GM19035 (cell line): ENCODE data around the gene OXSR1.
A peak's percentile ranks its signal among the peaks of the same experiment; 100 is the strongest.

Experiments used
- ATAC-seq: cut with Tn5 transposase; IDR thresholded peaks from one replicate; pipeline ENCODE4 v1.9.1; 2021; ENCODE audit not compliant: unreplicated experiment

OXSR1 gene

DNA sequence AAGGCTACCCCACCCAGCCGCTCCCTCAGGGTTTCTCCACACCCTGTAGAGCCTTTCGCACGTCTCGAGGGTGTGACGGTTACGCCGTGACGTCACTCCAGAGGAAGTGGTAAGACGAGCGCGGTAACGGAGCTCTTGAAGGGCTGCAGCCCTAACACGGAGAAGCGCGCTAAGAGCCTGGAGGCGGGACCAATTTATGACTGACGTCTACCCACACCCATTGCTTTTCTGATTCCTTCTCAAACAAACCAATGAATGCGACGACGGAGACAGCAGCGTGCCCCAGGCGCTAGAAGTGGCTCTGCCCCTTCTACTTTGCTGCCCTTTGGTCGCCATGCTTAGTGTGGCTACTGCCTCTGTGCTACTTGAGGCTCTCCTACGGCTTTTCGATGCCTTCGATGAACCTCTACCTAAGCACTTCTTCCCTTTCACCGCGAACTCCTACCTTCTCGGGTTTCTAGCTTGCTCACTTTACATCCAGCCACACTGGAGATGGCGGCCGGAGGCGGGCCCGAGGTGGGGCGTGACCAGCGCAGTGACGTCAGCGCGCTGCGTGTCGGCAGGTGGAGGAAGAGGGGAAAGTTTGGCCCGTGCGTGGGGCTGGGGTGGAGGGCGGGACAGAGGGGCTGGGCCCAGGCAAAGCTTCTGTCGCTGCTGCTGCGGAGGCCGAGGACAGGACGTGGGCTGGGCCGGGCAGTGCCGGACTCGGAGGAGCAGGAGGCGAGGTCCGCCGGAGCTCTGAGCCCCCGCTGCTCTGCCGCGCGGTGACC is at the start of gene OXSR1:
Gene OXSR1, plus strand, starts transcription at position 586 of the 770 bp plus-strand sequence. CDS start 340 bp downstream, outside the sequence.
- peak; percentile 88 for ATAC-seq

DNA sequence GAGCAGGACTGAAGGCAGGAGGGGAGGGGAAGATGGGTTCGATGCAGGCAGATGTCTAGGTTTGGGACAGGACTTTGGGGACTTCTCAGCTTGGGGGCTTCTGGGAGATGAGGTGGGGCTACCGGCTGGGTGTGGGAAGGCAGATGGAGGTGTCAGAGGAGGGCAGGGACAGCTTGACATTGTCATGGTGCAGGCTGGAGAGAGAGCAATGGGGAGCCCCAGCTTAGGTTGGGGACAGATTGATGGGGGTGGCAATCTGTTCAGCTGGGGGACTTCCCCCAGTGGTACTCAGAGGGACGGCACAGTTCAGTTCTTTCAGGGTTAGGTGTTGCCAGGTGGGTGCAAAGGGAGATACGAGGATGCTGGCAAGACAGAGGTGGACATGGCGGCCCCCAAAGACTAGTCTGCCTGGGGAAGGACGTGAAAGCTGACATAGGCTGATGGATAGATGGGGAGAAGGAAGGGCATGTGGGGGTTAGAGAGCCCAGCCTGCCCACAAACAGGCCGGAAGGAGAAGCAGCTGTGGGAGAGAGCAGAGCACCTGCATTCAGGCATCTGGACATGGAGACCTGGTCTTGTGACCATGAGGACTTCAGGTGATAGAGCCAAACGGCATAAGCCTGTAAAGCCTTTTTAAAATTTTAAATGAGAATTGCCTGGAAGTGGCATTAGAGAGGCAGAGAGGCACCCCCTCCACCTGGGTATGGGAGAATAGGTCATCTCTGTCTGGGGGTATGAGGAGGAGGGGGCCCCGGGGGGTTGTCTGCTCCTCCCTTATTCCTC is 49.5 kb upstream of the OXSR1 start:
- ATAC-seq, result no peak

DNA sequence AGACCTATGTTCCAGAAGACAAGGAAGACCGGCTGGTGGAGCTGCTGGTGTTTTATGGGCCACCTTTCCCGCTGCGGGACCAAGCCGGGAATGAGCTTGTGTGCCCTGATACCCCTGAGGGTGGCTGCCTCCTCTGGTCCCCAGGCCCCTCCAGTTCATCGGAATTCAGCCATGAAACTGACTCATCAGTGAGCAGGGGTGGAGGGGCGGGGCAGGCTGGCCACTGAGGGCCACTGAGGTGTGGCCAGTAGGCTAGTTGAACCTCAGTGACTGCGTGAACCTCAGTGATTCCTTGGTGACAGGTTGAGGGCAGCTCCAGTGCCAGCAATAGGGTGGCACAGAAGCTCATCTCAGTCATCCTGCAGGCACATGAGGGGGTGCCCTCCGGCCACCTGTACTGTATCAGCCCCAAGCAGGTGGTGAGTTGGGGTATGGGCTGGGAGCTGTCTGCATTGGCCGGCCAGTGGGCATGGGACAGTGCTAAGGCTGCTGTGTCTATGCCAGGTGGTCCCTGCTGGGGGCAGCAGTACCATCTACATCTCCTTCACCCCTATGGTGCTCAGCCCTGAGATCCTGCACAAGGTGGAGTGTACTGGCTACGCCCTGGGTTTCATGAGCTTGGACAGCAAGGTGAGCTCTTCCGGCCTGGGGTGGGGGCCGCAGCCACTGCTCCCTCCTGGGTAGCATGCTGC is 48.7 kb upstream of the OXSR1 start:
- ATAC-seq, result no peak

DNA sequence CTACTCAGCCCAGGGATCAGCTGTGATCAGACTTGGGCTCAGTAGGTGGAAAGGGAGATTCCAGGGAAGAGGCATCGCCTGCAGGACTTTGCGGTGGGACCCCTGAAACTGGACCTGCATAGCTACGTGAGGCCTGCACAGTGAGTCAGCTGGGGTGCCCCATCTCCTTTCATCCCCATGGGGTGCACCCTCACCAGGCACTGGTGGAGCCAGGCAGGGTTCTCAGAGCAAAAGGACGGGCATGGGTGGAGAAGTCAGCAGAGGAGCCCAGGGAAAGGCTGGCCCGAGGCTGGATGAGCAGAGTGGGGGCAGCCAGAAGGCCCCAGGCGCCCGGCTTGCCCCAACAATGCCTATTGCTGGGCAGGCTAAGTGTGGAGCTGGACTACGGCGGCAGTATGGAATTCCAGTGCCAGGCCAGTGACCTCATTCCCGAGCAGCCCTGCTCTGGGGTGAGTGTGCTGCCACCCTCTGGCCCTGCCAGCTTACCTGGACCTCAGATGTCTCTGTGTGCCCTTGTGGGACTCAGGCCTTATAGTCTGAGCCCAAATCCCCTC is 48.1 kb upstream of the OXSR1 start:
- no peak for ATAC-seq

DNA sequence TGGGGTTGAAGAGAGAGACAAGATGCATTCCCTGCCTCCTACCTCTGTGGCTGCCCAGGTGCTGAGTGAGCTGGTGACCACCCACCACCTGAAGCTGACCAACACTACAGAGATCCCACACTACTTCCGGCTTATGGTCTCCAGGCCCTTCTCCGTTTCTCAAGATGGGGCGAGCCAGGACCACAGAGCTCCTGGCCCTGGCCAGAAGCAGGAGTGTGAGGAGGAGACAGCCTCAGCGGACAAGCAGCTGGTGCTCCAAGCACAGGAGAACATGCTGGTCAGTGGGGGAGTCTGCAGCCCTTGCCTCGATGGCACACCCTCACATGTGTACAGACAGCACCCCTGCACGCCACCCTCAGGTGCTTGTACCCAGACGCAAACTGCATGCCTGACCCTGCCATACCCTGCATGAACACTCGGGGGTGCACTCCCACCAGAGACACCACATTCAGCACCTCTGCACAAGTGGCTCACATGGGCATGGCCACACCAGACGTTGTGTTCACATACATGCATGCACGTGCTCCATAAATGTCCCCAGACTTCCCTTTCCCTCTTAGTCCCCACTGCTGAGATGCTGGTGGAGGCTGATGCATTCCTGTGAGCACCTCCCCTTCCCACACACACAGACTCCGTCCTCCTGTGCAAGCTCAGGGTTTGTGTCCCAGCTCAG is 47.5 kb upstream of the OXSR1 start:
- peak; percentile 76 for ATAC-seq

DNA sequence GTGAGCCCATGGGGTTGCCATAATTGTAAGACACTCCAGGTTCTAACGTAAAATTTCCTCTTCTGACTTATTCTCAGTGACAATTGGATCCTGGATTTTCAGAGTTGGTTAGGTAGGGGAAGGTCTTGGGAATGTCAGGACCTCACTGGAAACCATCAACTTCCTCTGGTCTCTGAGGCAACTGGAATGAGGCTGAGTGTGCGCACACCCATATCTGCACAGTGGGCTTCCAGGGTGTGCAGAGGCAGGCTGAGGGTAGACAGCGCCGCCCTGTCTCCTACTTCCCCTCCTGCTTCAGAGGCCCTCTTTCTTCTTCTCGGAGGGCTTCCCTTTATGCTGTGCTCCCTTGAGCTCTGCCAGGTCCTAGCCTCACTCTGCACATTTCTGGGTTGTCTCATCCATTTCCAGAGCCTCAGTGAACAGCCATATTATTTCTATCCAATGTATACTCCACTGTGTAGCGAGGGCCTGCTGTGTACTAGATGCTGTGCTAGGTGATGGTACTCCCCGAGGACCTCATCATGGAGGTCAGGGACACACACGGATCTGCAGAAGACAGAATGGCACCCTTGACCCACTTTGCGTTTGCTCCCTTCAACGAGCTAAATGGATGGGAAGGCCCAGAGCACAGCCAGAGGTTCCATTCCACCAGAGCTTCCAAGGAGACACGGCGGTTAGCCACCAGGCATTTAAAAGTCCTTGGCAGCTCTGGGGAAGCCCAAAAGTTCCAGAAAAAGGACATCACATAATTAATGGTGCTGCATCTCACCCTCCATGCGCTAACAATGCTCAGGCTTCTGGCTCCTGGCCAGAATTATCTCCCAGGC is 46.7 kb upstream of the OXSR1 start:
- ATAC-seq, result no peak

DNA sequence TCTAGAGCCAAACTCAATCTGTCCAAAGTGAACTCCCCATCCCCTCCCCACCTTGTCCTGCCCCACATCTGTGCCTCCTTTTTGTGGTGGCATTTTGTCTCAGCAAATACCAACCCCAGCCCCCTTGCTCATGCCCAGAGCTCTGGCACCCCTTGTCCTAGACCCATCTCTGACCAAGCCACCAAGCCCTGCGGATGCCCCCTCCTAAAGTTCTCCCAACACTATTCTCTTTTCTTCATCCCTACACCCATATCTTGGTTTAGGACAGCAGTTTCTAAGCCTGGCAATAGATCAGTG is 46.1 kb upstream of the OXSR1 start:
- ATAC-seq, result no peak

DNA sequence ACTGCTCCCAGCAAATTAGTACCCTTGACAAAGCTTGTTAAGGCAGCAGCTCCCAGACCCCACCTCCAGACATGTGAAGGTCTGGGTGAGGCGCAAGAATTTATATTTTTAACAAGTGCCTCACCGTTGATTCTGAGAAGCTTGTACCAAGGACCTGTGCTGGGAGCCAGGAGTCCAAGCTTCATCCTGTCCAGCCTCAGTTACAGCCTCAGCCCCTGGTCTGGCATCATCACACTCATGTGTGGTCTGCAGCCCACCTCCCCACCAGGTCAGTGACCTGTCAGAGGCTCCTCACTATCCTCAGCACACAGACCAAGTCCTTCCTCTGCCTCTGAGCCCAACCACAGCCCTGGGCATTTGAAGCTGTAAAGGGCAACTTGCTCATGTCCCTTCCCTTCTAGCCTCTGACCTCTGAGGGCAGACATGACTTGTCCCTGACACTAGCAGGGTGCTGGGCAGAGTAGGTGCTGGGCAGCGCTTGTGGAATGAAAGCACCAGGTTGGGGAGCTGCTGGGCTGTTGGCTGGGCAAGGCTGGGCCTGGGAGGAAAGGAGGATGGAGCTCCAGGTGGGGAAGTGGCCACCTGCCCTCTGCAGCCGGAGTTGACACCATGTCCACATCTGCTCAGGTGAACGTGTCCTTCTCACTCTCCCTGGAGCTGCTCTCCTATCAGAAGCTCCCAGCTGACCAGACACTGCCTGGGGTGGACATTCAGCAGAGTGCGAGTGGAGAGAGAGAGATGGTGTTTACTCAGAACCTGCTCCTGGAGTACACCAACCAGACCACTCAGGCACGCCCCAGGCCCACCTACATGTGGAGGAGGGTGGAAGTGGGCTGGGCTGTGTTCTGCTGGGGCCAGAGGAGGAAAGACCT is 45.3 kb upstream of the OXSR1 start:
- ATAC-seq, result no peak

DNA sequence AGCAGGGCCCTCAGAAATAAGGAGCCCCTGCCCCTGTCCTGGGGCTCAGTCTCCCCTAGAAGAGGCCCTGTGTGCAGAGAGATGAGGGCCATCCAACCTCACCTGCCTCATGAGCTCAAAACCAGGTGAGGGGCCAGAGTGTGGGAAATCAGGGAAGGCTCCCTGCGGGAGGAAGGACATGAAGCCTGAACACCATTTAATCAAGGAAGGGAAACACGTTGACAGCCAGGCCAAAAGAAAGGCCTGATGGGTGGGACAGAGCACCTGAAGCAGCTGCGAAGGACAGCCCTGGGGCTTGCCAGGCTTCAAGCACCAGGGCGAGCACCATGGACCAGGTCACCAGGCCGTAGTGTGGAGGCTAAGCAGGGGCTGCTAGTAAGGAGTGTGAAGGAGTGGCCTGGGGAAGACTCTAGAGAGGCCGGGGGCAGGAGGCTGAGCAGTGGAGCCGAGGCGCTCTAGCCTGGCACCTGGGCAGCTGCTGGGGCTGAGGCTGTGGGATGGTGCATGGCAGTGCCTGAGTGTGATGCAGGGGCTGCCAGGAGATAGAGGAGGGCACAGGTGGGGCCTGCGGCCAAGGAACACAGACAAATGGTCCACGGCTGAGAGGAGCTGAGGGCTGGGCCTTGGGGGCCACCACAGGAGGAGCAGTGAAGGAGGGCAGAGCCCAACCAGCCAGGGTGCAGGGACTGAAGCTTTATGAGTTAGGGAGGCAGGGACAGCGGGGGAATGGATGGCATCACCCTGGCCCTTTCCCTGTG is 44.5 kb upstream of the OXSR1 start:
- ATAC-seq, result no peak

DNA sequence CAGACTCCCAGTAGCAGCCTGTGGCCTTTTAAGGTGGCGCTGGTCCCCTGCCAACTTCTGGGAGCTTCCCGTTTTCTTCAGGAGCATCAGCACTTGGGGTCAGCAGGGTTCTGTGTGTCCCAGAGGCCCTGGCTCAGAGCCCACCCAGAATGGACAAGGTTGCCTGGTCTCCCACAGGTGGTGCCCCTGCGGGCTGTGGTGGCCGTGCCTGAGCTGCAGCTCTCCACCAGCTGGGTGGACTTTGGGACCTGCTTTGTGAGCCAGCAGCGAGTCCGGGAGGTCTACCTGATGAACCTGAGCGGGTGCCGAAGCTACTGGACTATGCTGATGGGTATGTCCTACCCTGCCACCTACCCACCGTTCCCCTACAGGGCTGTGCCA is 43.9 kb upstream of the OXSR1 start:
- no peak for ATAC-seq

DNA sequence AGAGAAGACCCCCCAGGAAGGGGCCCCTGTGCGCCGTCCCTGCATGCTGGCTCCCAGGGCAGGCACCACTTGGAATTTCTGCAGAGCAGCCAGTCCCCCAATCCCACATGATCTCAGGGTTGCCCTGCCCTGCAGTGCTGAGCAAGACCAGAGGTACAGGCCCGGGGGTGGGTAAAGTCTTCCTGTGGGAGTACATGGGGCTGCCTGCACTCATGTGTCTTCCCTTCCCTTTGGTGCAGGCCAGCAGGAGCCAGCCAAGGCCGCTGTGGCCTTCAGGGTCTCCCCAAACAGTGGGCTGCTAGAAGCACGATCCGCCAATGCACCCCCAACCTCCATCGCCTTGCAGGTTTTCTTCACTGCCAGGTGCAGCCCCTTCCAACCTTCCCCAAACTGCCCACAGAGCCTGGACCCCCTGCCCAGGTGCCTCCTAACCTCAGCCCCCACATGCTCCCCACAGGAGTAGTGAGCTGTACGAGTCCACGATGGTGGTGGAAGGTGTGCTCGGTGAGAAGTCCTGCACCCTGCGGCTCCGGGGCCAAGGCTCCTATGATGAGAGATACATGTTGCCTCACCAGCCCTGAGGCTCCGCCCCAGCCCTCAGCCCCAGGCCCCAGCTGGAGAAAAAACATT is 43.4 kb upstream of the OXSR1 start:
- ATAC-seq, result no peak

DNA sequence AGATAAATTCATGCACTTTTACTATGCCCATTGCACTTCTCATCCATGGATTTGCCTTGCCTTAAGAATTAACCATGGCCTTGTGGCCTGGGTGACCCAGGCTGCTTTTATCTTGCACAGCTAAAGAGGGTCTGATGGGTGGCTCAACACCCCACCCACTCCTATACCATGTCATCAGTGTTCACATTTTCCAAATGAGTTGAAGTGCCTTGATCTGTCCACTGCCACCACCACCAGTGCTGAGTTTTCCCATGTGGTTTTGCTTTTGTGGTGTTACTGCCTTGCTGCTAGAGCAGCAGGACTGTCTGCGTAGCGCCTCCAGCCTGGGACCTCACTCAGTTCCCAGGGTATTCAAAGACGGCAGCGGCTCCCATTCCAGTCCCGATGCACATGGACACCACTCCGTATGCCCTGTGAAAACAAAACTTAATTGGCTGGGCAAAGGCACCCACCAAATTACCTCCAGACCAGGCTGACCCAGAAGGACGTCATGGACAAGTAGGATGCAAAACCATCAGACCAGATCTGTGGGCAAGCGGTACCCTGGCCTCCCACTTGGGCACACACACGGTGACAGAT is 42.5 kb upstream of the OXSR1 start:
- no peak for ATAC-seq

DNA sequence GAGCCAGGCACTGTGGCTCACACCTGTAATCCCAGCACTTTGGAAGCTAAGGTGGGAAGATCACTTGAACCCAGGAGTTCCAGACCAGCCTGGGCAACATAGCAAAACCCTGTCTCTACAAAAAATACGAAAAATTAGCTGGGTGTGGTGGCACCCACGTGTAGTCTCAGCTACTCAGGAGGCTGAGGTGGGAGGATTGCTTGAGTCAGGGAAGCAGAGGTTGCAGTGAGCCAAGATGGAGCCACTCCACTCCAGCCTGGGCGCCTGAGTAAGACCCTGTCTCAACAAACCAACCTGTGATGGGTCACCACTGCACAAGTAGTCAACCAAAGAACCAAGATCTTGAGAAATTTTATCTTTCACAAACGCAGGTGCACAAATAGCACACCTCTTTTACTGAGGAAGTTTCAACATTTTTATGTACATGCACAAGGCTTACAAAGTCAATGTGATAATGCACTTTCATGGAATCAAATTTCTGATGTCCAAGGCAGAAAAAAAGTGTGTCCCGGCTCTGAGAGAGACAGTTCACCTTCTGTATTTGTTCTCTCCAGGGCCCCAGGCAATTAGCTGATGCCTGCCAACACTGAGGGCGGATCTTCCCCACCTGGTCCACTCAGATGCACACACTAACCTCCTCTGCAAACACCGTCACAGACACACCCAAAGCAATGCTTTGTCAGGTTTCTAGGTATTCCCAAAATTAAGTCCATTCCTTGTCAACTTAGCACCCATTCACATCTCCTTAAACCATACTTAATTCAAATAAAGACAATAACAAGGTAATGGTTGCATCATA is 40.8 kb upstream of the OXSR1 start:
- no peak for ATAC-seq

DNA sequence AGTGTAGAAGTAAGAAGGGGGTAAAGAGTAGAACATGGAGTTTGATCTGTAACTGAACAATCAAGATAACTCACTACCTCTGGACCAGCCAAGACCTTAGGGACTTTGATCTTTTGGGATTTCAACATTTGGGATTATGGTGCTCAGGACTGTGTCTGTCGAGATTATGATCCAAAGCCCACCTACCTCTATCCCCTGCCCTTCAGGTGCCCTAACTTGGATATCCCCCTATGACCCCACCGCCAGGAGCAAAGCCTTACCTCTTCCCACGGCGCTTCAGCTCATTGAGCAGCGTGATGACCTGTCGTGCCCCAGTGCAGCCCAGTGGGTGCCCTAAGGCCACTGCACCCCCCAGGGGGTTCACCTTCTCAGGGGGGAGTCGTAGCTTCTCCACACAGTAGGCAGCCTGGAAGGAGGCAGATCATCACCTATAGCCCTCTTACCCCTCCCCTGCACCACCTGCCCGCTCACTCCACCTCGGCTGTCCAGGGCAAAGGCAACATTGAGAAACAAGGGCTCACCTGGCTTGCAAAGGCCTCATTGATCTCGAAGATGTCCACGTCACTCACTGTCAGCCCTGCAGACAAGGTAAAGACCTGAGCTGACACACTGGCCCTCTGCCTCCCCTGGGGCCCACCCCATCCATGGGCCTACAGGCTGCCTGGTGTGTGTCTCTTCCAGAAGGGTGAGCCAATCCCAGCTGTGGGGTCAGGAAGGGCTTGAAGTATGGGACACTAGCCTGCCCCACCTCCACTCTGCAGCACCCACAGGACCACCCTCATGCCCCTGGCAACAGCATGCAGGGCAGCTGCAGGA is 39.8 kb upstream of the OXSR1 start:
- no peak for ATAC-seq

DNA sequence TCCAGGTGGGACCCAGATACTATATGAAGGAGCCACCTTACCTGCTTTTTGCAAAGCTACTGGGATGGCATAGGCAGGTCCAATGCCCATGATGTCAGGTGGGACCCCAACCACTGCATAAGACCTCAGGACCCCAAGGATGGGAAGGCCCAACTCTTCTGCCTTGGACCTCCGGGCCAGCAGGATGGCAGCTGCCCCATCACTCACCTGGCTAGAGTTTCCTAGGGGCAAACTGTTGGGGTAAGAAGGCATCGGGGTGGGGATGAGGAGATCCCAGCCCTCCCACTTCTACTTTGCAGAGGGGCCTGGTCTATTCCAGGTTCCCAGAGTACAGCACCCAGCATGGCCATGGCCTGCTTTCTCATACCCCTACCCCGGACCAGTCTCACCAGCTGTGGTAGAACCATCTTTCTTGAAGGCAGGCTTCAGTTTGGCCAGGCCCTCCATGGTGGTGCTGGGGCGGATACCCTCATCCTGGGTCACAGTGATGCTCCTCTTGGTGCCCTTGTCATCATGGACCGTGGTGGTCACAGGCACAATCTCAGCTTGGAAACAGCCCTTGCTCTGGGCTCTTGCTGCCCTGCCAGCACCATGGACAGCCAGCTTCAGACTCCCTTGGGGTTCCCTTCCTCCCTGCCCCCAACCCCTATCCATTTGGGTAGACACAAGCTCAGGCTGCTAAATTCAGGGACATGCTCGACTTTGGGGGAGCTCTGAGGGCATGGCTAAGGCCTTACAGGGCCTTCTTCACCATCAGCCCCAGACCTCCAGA is 39.0 kb upstream of the OXSR1 start:
- no peak for ATAC-seq
